ENCODE data around the gene SPG7.

The SPG7 gene

DNA sequence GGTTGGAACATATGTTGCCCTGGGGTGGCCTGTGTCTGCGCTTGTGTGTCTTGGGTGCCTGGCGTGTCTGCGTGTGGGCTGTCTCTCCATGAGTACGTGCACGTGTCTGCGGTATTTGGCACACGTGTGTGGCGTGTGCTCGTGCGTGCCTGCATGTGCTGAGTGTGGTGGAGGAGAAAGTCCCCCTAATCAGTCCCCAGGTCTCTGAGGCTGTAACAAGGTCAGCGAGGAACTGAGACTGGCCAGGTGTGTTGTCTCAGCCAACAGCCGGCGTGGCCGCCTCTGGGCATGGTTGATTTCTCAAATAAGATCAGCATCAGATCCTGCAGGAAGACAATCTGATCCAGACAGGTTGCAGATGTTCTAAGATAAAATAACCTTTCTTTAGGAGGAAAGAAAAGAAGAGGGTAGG, 63.9 kb downstream of the SPG7 start:
- H3K27ac ChIP-seq: no peak overlapping the region
- H3K4me3 ChIP-seq: no peak overlapping the region

DNA sequence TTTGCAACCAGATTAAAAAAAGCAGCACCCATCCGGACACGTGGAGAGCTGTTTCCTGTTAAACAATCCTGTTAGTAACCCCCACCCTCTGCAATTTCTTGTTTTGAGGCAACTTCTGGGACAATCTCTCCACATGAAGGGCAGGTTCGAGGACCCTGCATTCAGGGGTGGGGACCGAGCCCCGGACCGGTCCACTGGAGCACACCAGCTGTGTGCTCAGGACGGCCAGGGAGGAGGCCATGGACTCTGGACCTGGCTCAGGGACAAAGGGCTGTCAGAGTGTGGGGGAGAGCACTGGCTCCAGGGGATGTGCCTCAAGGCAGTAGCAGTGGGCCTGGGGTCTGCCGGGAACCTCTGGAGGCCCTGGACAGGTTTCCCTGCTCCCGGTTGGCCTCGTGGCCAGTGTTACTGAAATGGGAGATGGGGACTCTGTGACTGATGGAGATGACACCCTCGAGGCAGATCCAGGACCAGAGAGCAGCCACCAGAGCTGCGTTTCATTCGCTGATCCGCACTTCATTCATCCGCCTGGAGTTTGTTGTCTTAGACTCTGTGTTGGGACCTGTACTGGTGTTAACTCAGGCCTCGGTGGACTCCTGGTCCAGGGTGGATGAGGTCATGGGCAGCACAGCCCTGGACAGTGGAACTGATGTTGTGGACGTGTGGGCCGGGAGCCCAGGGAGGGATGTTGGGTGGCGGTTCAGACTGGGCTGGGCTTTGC, 64.4 kb downstream of the SPG7 start:
- H3K27ac ChIP-seq: no peak overlapping the region
- no peak overlapping the region for H3K4me3 ChIP-seq

- peak overlapping the region in 1 of 21 experiments; percentile 4 for H3K27ac ChIP-seq
- H3K4me3 ChIP-seq: peak overlapping the region in 4 of 7 experiments; percentile 11 to 33 (median 24)
Observed at GRCh38 chr16:89573826-89574680, 65.8 kb downstream of the SPG7 start.

GRCh38 chr16:89574681-89575246, 66.6 kb downstream of the SPG7 start:
- H3K4me3 ChIP-seq: peak overlapping the region; percentile 2 to 33 (median 19)
- H3K27ac ChIP-seq: peak overlapping the region in 2 of 21 experiments; percentile 4

DNA sequence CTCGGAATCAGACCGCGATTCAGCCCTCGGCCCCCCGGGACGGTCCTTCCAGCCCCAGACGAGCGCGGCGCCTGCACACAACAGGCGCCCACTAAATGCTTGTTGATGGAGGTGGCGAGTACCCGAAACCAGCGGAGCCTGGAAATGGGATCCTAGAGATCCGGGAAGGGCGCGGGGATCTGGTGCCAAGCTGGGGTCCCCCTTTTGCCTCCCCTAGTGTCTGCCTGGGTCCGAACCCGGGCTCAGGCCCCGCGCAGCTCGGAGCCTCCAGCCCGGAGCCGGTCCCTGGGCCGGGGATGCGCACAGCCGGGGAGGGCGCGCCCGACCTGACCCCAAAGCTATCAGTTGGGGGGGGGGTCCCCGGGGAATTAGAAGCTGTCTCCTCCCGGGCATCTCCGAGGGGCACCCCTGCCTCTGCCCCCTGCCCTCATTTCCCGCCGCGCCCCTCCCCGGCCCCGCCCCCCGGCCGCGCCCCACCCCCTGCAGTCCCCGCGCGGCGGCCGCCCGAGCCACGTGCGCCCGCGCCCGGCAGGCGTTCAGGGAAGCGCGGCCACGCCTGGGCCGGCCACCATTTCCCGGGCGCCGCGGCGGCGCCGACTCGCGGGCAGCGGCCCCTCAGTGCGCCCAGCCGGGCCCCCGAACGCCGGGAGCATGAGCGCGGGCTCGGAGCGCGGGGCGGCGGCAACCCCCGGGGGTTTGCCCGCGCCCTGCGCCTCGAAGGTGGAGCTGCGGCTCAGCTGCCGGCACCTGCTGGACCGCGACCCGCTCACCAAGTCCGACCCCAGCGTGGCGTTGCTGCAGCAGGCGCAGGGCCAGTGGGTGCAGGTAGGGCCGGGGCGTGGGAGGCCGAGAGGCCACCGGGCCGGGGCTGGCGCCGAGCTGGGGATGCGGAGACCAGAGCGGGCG, 67.3 kb downstream of the SPG7 start, which contains the start of gene CPNE7:
CPNE7 (plus strand) TSS at position 512 of the 906 bp plus-strand sequence; CDS start at position 652, 140 bp downstream.
- Histone ChIP-seq H3K4me3 (peak within 1 kb of the TSS; percentile 2 to 33 (median 19)), H3K27ac (peak within 1 kb of the TSS in 2 of 21 experiments; percentile 4)

DNA sequence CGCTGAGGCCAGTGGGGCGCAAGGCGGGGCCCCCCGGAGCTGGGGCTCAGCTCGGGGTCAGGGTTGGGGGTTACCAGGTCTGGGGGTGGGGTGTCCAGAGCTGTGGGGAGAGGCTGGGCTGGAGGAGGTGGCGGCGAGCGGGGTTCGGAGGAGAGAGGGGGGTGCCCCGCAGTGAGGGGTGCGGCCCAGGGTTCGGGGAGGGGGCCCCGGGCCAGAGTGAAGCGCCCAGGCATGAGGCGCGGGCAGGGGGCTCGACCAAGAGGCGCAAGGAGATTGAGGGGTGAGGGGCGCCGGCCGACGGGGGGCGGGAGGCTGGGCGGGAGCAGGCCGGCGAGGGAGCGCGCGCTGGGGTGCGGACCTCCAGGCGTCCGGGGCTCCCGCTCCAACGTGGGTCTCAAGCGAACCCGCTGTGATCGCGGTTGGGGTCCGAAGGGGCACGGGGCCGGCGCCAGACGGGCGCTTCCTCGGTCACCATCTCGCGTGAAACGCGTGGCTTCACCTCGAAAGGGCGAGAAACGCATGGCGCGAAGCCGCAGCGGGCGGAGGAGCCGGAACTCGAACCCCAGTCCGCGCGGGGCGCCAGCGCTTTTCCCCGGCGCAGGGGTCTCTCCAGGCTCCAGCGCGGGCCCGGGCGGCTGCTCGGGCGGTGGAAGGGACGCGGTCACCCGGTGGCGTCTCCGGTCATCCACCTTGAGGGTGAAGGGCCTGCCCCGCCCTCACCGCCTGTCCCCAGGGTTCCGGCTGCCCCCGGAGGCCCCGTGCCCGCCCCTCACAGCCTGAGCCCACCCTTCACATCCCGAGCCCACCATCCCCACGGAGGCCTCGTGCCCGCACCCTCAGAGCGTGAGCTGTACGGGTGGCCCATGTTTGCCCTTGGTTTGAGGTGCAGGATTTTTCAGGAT, 68.2 kb downstream of the SPG7 start:
- Histone ChIP-seq H3K27ac (no peak overlapping the region), H3K4me3 (peak overlapping the region in 4 of 7 experiments; percentile 16 to 33 (median 28))

DNA sequence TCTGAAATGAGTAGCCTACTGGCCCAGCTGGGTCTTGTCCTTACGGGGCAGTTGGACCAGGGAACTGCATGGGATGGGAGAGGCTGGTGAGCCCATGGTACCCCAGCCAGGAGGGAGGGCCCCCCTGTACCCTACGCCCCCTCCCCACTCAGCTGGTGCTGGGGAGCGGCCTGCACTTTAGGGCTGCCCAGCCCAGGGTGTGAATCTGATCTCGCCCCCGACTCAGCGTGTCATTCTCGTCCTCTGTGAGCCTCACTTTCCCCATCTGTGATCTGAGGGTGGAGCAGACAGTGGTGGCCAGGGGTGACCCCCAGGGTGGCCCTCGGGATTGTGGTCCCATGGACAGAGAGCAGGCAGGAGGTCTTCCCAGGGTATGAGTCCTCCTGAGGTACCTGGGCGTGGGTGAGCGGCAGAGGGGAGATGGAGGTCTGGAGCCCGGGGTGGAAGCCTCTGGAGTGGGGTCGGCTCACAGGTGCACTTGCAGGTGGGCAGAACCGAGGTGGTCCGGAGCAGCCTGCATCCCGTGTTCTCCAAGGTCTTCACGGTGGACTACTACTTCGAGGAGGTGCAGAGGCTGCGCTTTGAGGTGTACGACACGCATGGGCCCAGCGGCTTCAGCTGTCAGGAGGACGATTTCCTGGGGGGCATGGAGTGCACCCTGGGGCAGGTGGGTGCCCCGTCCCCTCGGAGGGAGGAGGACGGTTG, 69.0 kb downstream of the SPG7 start:
- H3K27ac ChIP-seq: no peak overlapping the region
- no peak overlapping the region for H3K4me3 ChIP-seq

GRCh38 chr16:89579351-89579750, 71.1 kb downstream of the SPG7 start:
- Histone ChIP-seq H3K27ac (no peak overlapping the region), H3K4me3 (no peak overlapping the region)

DNA sequence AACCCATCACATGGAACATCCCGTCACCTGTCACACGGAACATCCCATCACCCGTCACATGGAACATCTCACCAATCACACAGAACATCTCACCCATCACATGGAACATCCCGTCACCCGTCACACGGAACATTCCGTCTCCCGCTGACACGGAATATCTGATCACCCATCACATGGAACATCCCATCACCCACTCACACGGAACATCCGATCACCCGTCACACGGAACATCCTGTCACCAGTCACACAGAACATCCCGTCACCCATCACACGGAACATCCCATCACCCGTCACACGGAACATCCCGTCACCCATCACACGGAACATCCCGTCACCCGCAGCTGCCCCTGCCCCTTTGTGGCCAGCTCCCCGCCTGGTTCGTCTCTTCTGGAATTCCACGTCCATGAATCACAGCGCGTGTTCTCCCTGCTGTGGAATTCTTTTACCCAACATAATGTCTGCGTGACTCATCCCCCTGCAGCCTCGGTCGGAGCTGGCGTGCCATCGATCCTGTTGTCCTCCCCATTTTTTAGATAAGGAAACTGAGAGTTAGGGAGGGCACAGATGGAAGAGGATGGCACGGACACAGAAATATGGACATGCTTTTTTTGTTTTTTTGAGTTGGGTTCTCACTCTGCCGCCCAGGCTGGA, 73.0 kb downstream of the SPG7 start:
- Histone ChIP-seq H3K4me3 (no peak overlapping the region), H3K27ac (no peak overlapping the region)

- H3K27ac ChIP-seq: peak overlapping the region in 4 of 21 experiments; percentile 2 to 65 (median 36)
- H3K4me3 ChIP-seq: no peak overlapping the region
Observed at GRCh38 chr16:89581861-89582563, 73.8 kb downstream of the SPG7 start.

GRCh38 chr16:89582614-89583196, 74.5 kb downstream of the SPG7 start:
- peak overlapping the region in 4 of 21 experiments; percentile 2 to 65 (median 36) for H3K27ac ChIP-seq

GRCh38 chr16:89583197-89583894, 75.1 kb downstream of the SPG7 start:
- no peak overlapping the region for H3K27ac ChIP-seq

More at GRCh38 chr16:89582614-89583196, 74.5 kb downstream of the SPG7 start:
- H3K4me3 ChIP-seq: no peak overlapping the region

DNA sequence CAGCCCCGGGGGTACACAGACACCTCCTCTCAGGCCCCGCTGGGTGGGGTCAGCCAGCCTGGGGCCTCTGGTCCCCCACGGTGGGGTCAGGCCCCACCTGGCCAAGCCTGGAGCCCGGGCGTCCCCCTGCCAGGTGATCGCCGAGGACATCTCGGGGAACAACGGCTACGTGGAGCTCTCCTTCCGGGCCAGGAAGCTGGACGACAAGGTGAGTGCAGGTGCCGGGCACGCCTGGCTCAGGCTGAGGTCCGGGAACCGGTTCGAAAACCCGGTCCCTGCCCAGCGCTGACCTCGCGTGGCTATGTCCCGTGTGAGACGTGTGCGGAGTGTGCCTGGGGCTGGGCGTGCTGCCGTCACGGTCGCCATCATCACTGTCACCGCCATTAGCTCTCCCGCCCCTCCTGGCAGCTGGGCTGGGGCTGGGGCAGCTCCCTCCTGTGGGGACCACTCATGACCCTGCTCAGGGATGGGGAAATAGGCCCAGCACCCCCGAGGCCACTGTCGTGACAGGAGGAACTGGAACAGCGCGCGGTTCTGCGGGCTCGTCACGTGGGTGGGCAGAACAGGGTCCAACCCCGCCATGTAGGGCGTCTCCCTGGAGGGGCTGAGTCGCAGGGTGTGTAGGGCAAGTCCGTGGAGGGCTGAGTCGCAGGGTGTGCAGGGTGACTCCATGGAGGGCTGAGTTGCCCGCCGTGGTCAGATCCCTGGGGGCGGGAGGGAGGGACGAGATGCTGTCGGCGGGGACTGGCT, 75.9 kb downstream of the SPG7 start:
- Histone ChIP-seq H3K27ac (no peak overlapping the region), H3K4me3 (no peak overlapping the region)

More at GRCh38 chr16:89583197-89583894, 75.1 kb downstream of the SPG7 start:
- H3K4me3 ChIP-seq: no peak overlapping the region

DNA sequence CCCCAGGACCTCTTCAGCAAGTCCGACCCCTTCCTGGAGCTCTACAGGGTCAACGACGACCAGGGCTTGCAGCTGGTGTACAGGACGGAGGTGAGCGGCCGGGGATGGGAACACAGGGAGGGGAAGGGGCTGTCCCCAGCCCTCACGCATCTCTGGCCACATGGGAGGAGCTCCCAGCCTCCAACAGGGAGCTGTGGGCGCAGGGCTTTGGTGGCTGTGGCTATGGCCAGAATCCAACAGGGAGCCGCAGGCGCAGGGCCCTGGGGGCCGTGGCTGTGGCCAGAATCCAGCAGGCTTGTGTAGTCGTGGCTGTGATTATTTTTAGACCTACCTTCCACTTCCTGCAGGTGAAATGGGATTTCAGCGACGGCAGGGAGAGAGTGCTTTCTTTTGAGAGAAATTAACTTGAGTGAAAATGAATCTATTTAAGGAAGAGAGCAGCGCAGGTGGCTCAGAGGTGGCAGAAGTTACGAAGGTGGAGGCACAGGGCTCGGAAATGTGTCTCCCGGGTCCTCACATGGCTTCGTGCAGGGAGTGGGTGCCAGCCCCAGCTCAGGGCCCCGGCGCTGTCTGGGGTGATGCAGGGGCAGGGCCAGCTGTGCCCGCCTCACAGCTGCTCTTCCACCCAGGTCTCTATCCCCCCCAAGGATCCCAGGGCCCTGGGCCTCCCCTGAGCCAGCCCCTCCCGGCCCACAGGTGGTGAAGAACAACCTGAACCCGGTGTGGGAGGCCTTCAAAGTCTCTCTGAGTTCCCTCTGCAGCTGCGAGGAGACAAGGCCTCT, 76.8 kb downstream of the SPG7 start:
- no peak overlapping the region for H3K27ac ChIP-seq
- H3K4me3 ChIP-seq: no peak overlapping the region
